NCI-H128 (cell line): Measurements from ENCODE around the gene GPR137.

Experiments
- DNase-seq: peaks from one replicate; lab custom pipeline; 2025; ENCODE audit not compliant: unreplicated experiment; lab: John Stamatoyannopoulos, UW

GPR137 gene

GRCh38 chr11:64284048-64284961 is 1.3 kb upstream of the GPR137 start, which contains the start of gene BAD:
BAD (minus strand) TSS chr11:64284665; CDS start chr11:64284368, 297 bp downstream.
- DNase-seq, result peak; percentile 88

GRCh38 chr11:64285885-64286800 is 495 bp downstream of the GPR137 start:
- no peak for DNase-seq

- DNase-seq, result no peak
Observed at GRCh38 chr11:64286801-64287159, 1.1 kb downstream of the GPR137 start.

GRCh38 chr11:64287676-64288352 is 2.2 kb downstream of the GPR137 start:
- DNase-seq, result no peak

GRCh38 chr11:64288353-64288750 is 2.7 kb downstream of the GPR137 start:
- DNase-seq, result no peak

GRCh38 chr11:64289002-64289564 is 3.4 kb downstream of the GPR137 start:
- no peak for DNase-seq

- no peak for DNase-seq
Observed at GRCh38 chr11:64290352-64291261, 5.0 kb downstream of the GPR137 start.

GRCh38 chr11:64291262-64291751 is 5.7 kb downstream of the GPR137 start, which contains the start of gene KCNK4:
KCNK4 (plus strand) TSS chr11:64291302; CDS start chr11:64293019, 1,717 bp downstream.
- no peak for DNase-seq

- no peak for DNase-seq
Observed at GRCh38 chr11:64291752-64292459, 6.3 kb downstream of the GPR137 start.

GRCh38 chr11:64292460-64293254 is 7.0 kb downstream of the GPR137 start:
- DNase-seq, result no peak

GRCh38 chr11:64294774-64295173 is 9.1 kb downstream of the GPR137 start:
- no peak for DNase-seq

- DNase-seq, result no peak
Observed at GRCh38 chr11:64295760-64296159, 10.1 kb downstream of the GPR137 start.

- no peak for DNase-seq
Observed at GRCh38 chr11:64296236-64296635, 10.6 kb downstream of the GPR137 start.

GRCh38 chr11:64296830-64297698 is 11.4 kb downstream of the GPR137 start:
- DNase-seq, result no peak

GRCh38 chr11:64297699-64298358 is 12.2 kb downstream of the GPR137 start:
- no peak for DNase-seq

GRCh38 chr11:64298966-64299846 is 13.6 kb downstream of the GPR137 start:
- no peak for DNase-seq
